Measurements from ENCODE around the gene TOR4A. TPM values are rescaled to one million over a fixed set of nuclear protein-coding genes. Genes with fewer than 3 reads are reported as not detected.

Gene TOR4A
- total RNA-seq, 1 experiment from 2014 or later, result 37.1 TPM

GRCh38 chr9:137268538-137269201, 8.9 kb upstream of the TOR4A start:
- in situ Hi-C loops (cut with HindIII; ENCODE audit: low pct_unique_long_range_greater_than_20kb, low sequenced_read_pairs), result no loop called here
- H3K9me3 ChIP-seq (ENCODE audit: control insufficient read depth, insufficient read depth, low read depth, low read length), result no peaks in the 10 kb centered on the region
- no TSS peak for BruUV-seq (replicated peaks)
- no peaks in the 10 kb centered on the region for H3K27me3 ChIP-seq (ENCODE audit: control insufficient read depth, insufficient read depth, low read length)
- H3K27ac ChIP-seq (ENCODE audit: low read length), result no peak overlapping the region
- ATAC-seq (no peak), DNase-seq (ENCODE audit: low read depth, low spot score) (no peak)
- CTCF ChIA-PET, result interaction anchor here (0.6 kb wide), 1 partner anchor 9 kb away, joined by 6 read pairs; no protein-coding TSS in a partner anchor
- no peaks in the 10 kb centered on the region; the same call in 1 of the 2 replicates for H3K36me3 ChIP-seq (ENCODE audit: control insufficient read depth, insufficient read depth, low read length)
- H3K4me3 ChIP-seq (ENCODE audit: low read depth in 2 of 2, low read length in 2 of 2), result no peak overlapping the region
- TF ChIP-seq REST (IDR thresholded peaks at IDR 0.05; ENCODE audit: insufficient read depth in 1 of 2, low read depth in 2 of 2, low read length in 1 of 2) (no peak), POLR2AphosphoS5 (IDR thresholded peaks at IDR 0.05; ENCODE audit: low read depth, low read length) (no peak), CTCF (IDR thresholded peaks at IDR 0.05) (no peak), SIN3A (IDR thresholded peaks at IDR 0.05; ENCODE audit: borderline replicate concordance, insufficient read depth, low read depth, low read length) (no peak)
- POLR2A ChIA-PET, result interaction anchor here (0.7 kb wide), 1 partner anchor 41 kb away, joined by 3 read pairs; no protein-coding TSS in a partner anchor
- no peaks in the 10 kb centered on the region for H3K4me1 ChIP-seq (ENCODE audit: control insufficient read depth, insufficient read depth, low read length)
- intact Hi-C loops (cut with micrococcal nuclease; ENCODE audit: unreplicated experiment), result no loop called here

- Histone ChIP-seq H3K27ac (ENCODE audit: low read length) (no peak overlapping the region), H3K27me3 (ENCODE audit: control insufficient read depth, insufficient read depth, low read length) (no peaks in the 10 kb centered on the region), H3K4me3 (ENCODE audit: low read depth in 2 of 2, low read length in 2 of 2) (no peak overlapping the region), H3K4me1 (ENCODE audit: control insufficient read depth, insufficient read depth, low read length) (no peaks in the 10 kb centered on the region; the same call in 1 of the 2 replicates), H3K36me3 (ENCODE audit: control insufficient read depth, insufficient read depth, low read length) (no peaks in the 10 kb centered on the region; the same call in 1 of the 2 replicates), H3K9me3 (ENCODE audit: control insufficient read depth, insufficient read depth, low read depth, low read length) (no peaks in the 10 kb centered on the region)
- no peak for ATAC-seq
- TF ChIP-seq SIN3A (IDR thresholded peaks at IDR 0.05; ENCODE audit: borderline replicate concordance, insufficient read depth, low read depth, low read length) (no peak), TCF7L2 (IDR thresholded peaks at IDR 0.05; ENCODE audit: low read depth, low read length) (no peak), CTCF (IDR thresholded peaks at IDR 0.05) (no peak), REST (IDR thresholded peaks at IDR 0.05; ENCODE audit: insufficient read depth in 1 of 2, low read depth in 2 of 2, low read length in 1 of 2) (no peak), POLR2AphosphoS5 (IDR thresholded peaks at IDR 0.05; ENCODE audit: low read depth, low read length) (no peak)
- CTCF ChIA-PET, result no interaction called here
- POLR2A ChIA-PET, result interaction anchor here (0.7 kb wide), 1 partner anchor 42 kb away, joined by 3 read pairs; no protein-coding TSS in a partner anchor
- DNase-seq (ENCODE audit: low read depth, low spot score), result no peak
- in situ Hi-C loops (cut with HindIII; ENCODE audit: low pct_unique_long_range_greater_than_20kb, low sequenced_read_pairs), result no loop called here
- intact Hi-C loops (cut with micrococcal nuclease; ENCODE audit: unreplicated experiment), result no loop called here
- no TSS peak for BruUV-seq (replicated peaks)
These were observed 8.2 kb upstream of the TOR4A start for GRCh38 chr9:137269231-137269772.
